ENCODE measurements around the gene GPR183.

GPR183 gene, protein sequence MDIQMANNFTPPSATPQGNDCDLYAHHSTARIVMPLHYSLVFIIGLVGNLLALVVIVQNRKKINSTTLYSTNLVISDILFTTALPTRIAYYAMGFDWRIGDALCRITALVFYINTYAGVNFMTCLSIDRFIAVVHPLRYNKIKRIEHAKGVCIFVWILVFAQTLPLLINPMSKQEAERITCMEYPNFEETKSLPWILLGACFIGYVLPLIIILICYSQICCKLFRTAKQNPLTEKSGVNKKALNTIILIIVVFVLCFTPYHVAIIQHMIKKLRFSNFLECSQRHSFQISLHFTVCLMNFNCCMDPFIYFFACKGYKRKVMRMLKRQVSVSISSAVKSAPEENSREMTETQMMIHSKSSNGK

GRCh38 chr13:99307247-99307646 lies at the start of gene GPR183:
Gene GPR183, minus strand, starts transcription at chr13:99307399. Its CDS starts 11,254 bp downstream, at chr13:99296145.
- no peak for DNase-seq (ENCODE audit: low read depth)
- H3K4me3 ChIP-seq (ENCODE audit: low read depth, low read length), result no peak within 1 kb of the TSS
- TF ChIP-seq, protein P1, sequence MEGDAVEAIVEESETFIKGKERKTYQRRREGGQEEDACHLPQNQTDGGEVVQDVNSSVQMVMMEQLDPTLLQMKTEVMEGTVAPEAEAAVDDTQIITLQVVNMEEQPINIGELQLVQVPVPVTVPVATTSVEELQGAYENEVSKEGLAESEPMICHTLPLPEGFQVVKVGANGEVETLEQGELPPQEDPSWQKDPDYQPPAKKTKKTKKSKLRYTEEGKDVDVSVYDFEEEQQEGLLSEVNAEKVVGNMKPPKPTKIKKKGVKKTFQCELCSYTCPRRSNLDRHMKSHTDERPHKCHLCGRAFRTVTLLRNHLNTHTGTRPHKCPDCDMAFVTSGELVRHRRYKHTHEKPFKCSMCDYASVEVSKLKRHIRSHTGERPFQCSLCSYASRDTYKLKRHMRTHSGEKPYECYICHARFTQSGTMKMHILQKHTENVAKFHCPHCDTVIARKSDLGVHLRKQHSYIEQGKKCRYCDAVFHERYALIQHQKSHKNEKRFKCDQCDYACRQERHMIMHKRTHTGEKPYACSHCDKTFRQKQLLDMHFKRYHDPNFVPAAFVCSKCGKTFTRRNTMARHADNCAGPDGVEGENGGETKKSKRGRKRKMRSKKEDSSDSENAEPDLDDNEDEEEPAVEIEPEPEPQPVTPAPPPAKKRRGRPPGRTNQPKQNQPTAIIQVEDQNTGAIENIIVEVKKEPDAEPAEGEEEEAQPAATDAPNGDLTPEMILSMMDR (IDR thresholded peaks at IDR 0.05; ENCODE audit: low read depth, low read length, missing control alignments), result no peak
- in situ Hi-C loops (cut with HindIII; ENCODE audit: low sequenced_read_pairs), result no loop called here

DNA sequence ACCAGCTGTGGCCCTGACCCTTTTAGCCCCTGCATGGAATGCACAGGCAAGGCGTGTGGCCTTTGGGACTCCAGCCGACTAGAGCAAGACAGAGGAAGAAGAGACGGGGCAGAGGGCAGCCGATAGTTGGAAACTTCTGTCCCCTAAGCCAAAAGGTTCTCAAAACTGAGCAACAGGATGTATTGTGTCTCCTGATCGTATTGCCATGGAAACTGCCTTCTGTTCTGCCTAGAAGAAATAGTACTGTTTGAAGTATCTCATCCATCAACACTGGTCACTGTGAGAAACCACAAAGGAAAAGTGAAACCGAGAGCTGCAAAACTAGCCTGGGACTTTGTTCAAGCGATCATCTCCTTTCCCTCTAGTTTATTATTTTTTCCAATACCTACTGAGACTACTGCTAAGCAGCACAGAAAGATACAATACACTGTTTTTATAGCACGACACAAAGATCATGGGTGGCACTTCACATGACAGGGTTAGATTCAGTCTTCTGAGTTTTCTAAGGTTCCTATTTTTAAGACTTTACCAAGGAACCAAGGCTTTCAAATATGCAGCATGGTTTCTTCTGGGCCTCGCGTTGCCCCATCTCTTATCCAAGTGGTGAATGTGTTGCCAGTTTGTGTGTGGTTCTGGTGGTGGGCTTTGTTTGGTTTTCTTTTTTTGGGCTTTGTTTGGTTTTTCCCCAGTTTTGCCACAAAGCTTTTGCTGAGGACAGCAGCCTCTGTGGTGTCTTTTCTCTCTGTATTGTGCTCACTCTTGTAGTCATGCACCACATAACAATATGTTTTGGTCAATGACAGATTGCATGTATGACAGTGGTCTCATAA lies 49.3 kb upstream of the GPR183 start:
- no peak overlapping the region for H3K4me3 ChIP-seq (ENCODE audit: low read depth, low read length)
- DNase-seq (ENCODE audit: low read depth), result peak; percentile 87
- TF ChIP-seq, protein P1 (IDR thresholded peaks at IDR 0.05; ENCODE audit: low read depth, low read length, missing control alignments), result no peak

DNA sequence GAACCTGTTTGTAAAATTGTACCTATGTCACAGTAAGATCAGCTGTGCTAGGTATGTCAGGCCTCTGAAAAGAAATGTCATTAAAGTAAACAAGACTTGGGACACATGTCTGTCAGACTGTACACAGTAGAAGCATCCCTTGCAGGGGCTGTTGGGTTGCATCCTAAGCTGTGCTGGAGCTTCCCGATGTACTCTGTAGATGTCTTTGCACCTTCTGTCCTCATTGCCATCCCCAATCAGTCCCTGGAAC lies 48.7 kb upstream of the GPR183 start:
- no peak for DNase-seq (ENCODE audit: low read depth)
- TF ChIP-seq, protein P1 (IDR thresholded peaks at IDR 0.05; ENCODE audit: low read depth, low read length, missing control alignments), result no peak
- H3K4me3 ChIP-seq (ENCODE audit: low read depth, low read length), result no peak overlapping the region
- in situ Hi-C loops (cut with HindIII; ENCODE audit: low sequenced_read_pairs), result no loop called here

More for the DNA sequence above, 49.3 kb upstream of the GPR183 start:
- in situ Hi-C loops (cut with HindIII; ENCODE audit: low sequenced_read_pairs), result no loop called here

DNA sequence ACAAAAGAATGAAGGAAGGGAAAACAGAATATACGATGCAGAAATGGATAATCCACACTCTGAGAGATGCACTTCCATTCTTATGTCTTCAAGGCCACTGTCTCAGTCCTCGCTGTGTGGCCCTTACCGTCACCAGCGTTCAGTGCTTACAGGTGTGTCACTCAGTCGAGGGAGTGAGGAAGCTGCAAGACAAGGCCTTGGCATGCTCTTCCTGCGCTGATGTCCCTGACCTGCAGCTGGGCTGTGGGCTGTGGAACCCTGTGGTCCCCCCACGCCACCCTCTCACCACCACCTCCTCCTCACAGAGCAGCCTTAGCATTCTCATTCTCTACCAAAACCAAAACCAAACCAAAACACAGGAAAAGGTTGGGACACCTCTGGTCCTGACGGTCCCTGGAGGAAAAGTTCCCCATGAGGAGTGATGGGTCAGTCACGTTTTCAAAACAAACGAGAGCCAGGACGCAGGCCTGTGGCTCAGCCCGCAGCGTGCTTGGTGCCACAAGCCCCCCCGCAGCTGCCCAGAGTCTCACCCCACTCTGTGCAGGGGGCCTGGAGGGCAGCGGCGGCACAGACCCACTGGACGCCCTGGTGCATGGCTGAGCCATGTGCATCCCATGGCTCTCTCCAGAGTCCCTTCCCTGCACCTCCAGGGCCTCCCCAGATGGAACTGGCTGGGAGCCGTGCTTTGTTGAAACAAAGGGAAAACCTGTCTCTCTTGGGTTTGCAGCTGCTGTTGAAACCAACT lies 48.2 kb upstream of the GPR183 start:
- no peak for DNase-seq (ENCODE audit: low read depth)
- no peak overlapping the region for H3K4me3 ChIP-seq (ENCODE audit: low read depth, low read length)
- TF ChIP-seq, protein P1 (IDR thresholded peaks at IDR 0.05; ENCODE audit: low read depth, low read length, missing control alignments), result no peak
- in situ Hi-C loops (cut with HindIII; ENCODE audit: low sequenced_read_pairs), result no loop called here

GRCh38 chr13:99354371-99354951 lies 47.3 kb upstream of the GPR183 start:
- TF ChIP-seq, protein P1 (IDR thresholded peaks at IDR 0.05; ENCODE audit: low read depth, low read length, missing control alignments), result no peak
- in situ Hi-C loops (cut with HindIII; ENCODE audit: low sequenced_read_pairs), result loop anchor here (5.0 kb wide), 2 partner anchors 42 to 53 kb away; no protein-coding TSS in a partner anchor
- no peak for DNase-seq (ENCODE audit: low read depth)
- no peak overlapping the region for H3K4me3 ChIP-seq (ENCODE audit: low read depth, low read length)

GRCh38 chr13:99353836-99354235 lies 46.6 kb upstream of the GPR183 start:
- TF ChIP-seq, protein P1 (IDR thresholded peaks at IDR 0.05; ENCODE audit: low read depth, low read length, missing control alignments), result no peak
- no peak overlapping the region for H3K4me3 ChIP-seq (ENCODE audit: low read depth, low read length)
- in situ Hi-C loops (cut with HindIII; ENCODE audit: low sequenced_read_pairs), result loop anchor here (5.0 kb wide), 2 partner anchors 42 to 53 kb away; no protein-coding TSS in a partner anchor
- peak; percentile 35 for DNase-seq (ENCODE audit: low read depth)
